ENCODE measurements around the gene PAPOLG. TPM values are rescaled to one million over a fixed set of nuclear protein-coding genes. Genes with fewer than 3 reads are reported as not detected.

The PAPOLG gene
- total RNA-seq, 2 experiments from 2014 or later = 13.2 to 13.8 TPM

GRCh38 chr2:60820416-60821132 is 64.5 kb downstream of the PAPOLG start:
- ATAC-seq = no peak
- CTCF ChIA-PET = interaction anchor here (1.6 to 8.6 kb wide), 5 partner anchors 12 to 179 kb away, joined by 7 to 67 read pairs (median 28); partner anchors contain the start of gene REL
- no peaks in the 10 kb centered on the region for H3K9me3 Mint-ChIP-seq
- H3K27ac Mint-ChIP-seq = peak overlapping the region; percentile 99
- H3K4me1 Mint-ChIP-seq (ENCODE audit: low read depth) = peaks cover 52% of the 10 kb centered on the region
- peaks cover 7% of the 10 kb centered on the region for H3K36me3 Mint-ChIP-seq (ENCODE audit: low read depth)
- no peaks in the 10 kb centered on the region for H3K27me3 Mint-ChIP-seq
- H3K4me3 Mint-ChIP-seq = no peak overlapping the region
- intact Hi-C loops (cut with micrococcal nuclease) = no loop called here
- POLR2A ChIA-PET = interaction anchor here (1.0 to 4.8 kb wide), 5 partner anchors 8 to 61 kb away, joined by 3 to 31 read pairs (median 17); partner anchors contain the start of gene REL
- no peak for TF ChIP-seq CTCF (IDR thresholded peaks at IDR 0.05)
- no peak for DNase-seq

- CTCF ChIA-PET = interaction anchor here (0.7 to 8.6 kb wide), 5 partner anchors 11 to 178 kb away, joined by 3 to 67 read pairs (median 7); no protein-coding TSS in a partner anchor
- Mint-ChIP-seq H3K4me1 (ENCODE audit: low read depth) (peaks cover 56% of the 10 kb centered on the region), H3K36me3 (ENCODE audit: low read depth) (peaks cover 7% of the 10 kb centered on the region), H3K9me3 (no peaks in the 10 kb centered on the region), H3K4me3 (no peak overlapping the region), H3K27me3 (no peaks in the 10 kb centered on the region), H3K27ac (peak overlapping the region; percentile 99)
- ATAC-seq (no peak), DNase-seq (no peak)
- POLR2A ChIA-PET = interaction anchor here (0.9 to 4.8 kb wide), 4 partner anchors 9 to 61 kb away, joined by 3 to 31 read pairs (median 10); partner anchors contain the start of gene REL
- no peak for TF ChIP-seq CTCF (IDR thresholded peaks at IDR 0.05)
- intact Hi-C loops (cut with micrococcal nuclease) = no loop called here
Observed at GRCh38 chr2:60821133-60821469, 65.0 kb downstream of the PAPOLG start.

GRCh38 chr2:60821587-60822302 is 65.7 kb downstream of the PAPOLG start:
- intact Hi-C loops (cut with micrococcal nuclease) = no loop called here
- no peak overlapping the region for H3K4me3 Mint-ChIP-seq
- peaks cover 55% of the 10 kb centered on the region for H3K4me1 Mint-ChIP-seq (ENCODE audit: low read depth)
- DNase-seq (no peak), ATAC-seq (no peak)
- no peak for TF ChIP-seq CTCF (IDR thresholded peaks at IDR 0.05)
- POLR2A ChIA-PET = interaction anchor here (0.9 to 4.8 kb wide), 4 partner anchors 8 to 60 kb away, joined by 3 to 31 read pairs (median 10); partner anchors contain the start of gene REL
- peak overlapping the region; percentile 99 for H3K27ac Mint-ChIP-seq
- H3K36me3 Mint-ChIP-seq (ENCODE audit: low read depth) = peaks cover 7% of the 10 kb centered on the region
- H3K9me3 Mint-ChIP-seq = no peaks in the 10 kb centered on the region
- H3K27me3 Mint-ChIP-seq = no peaks in the 10 kb centered on the region
- CTCF ChIA-PET = interaction anchor here (0.7 to 8.6 kb wide), 4 partner anchors 11 to 178 kb away, joined by 3 to 67 read pairs (median 6); no protein-coding TSS in a partner anchor

- CTCF ChIA-PET = no interaction called here
- Mint-ChIP-seq H3K4me1 (ENCODE audit: low read depth) (peaks cover 57% of the 10 kb centered on the region), H3K9me3 (no peaks in the 10 kb centered on the region), H3K4me3 (no peak overlapping the region), H3K27me3 (no peaks in the 10 kb centered on the region), H3K27ac (no peak overlapping the region), H3K36me3 (ENCODE audit: low read depth) (peaks cover 7% of the 10 kb centered on the region)
- POLR2A ChIA-PET = interaction anchor here (4.6 kb wide), 1 partner anchor 9 kb away, joined by 17 read pairs; no protein-coding TSS in a partner anchor
- no peak for DNase-seq
- intact Hi-C loops (cut with micrococcal nuclease) = no loop called here
- no peak for TF ChIP-seq CTCF (IDR thresholded peaks at IDR 0.05)
- no peak for ATAC-seq
Observed at GRCh38 chr2:60822987-60823386, 66.9 kb downstream of the PAPOLG start.
